Stimulated activated CD8-positive, alpha-beta memory T cell treated with anti-CD3 and anti-CD28 coated beads, Interleukin-4, amount 100 ng/mL, for 4 hours (primary cell): Measurements from ENCODE around the gene NMT2.

Experiments
- DNase-seq, 2 donors: peaks; one replicate each; pipeline ENCODE4 v3.0.0-alpha.2; 2020; ENCODE audit warnings: low read depth in 2 of 2, low spot score in 1 of 2

NMT2 gene

GRCh38 chr10:15182540-15183207 is 14.2 kb upstream of the NMT2 start:
- DNase-seq = no peak

DNA sequence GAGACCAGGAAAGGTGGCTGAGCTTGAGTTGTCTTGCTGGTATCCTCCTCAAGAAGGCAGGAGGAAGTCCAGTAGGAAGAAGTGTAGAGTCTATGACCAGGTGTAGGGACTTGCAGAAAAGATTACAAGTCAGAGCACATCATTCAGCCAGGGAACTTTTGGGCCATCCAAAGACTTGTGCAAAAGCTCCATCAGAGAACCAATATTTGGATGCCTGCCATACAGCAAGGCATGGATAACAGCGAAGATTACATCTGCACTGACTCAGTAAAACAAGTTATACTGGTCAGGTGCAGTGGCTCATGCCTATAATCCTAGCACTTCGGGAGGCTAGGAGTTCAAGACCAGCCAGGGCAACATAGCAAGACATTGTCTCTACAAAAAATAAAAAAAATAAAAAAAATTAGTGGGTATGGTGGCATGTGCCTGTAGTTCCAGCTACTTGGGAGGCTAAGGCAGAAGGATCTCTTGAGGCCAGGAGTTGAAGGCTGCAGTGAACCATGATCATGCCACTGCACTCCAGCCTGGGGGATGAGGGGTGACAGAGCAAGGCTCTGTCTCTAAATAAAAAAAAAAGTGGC is 13.2 kb upstream of the NMT2 start:
- no peak for DNase-seq

GRCh38 chr10:15180736-15181135 is 12.2 kb upstream of the NMT2 start:
- DNase-seq = no peak

DNA sequence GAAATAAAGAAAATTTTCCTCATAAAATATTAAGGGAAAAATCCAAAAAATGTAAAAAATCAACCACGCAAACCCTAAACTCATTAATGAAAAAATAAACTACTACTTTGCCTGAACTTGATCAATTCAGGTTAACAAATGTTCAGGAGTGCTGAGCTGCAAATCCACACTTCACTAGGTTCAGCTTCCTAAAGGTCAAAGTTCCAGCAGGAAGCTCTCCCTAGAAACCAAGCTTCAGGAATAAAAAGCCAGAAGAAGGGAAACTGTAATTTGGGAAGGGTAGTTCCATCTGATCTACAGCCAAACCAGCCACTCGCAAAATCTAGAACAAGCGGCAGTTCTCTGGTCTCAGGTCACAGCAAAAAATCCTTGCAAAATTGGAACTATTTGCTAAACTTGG is 7.8 kb upstream of the NMT2 start:
- DNase-seq = no peak

- no peak for DNase-seq
These were observed 7.1 kb upstream of the NMT2 start for GRCh38 chr10:15175587-15175986.

- DNase-seq = no peak
These were observed 3.9 kb upstream of the NMT2 start for GRCh38 chr10:15172306-15172840.

DNA sequence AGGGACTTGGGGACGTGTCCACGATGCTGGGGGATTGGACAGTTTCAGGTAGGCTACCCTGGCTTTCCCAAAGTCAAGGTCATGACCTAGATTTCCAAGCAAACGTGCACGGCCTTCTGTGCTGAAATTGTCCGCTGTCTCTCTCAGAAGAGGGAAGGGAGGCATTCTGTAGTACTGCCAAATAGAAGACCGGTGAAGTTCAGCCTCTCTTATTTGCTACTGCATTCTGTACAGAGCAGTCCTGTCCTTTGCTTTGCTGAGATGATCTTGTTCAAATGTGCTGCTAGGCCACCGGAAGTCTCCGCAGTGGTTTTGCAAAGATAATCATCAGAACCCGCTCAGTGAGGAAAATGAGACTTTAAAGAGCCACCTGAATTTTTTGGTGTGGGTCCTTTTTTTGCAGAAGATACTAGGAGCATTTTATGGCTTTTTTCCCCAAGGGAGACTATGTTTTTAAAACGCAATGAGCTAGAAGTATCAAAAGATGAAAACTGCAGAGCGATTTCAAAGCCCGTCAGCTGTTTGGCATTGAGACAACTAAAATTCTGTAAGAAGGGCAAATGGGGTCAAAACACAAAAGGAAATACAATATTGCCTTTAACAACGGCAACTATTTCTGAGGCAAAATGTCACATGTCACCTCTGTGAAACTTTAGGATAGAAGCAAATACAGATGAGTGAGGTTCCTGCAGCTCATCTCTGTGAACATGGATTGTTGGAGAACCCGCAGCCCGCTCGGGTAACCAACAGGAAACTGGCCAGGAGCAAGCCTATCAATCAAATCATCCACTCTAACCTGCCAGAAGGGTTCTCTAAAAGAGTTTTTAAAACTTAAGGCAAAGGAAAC is 1.3 kb upstream of the NMT2 start:
- DNase-seq = peak in 1 of 2 donors; percentile 27

GRCh38 chr10:15168786-15169554 is 477 bp upstream of the NMT2 start:
- peak; percentile 93 to 96 for DNase-seq

GRCh38 chr10:15167411-15168290 is 842 bp downstream of the NMT2 start:
- no peak for DNase-seq

- DNase-seq = no peak
These were observed 2.2 kb downstream of the NMT2 start for GRCh38 chr10:15166325-15166724.

DNA sequence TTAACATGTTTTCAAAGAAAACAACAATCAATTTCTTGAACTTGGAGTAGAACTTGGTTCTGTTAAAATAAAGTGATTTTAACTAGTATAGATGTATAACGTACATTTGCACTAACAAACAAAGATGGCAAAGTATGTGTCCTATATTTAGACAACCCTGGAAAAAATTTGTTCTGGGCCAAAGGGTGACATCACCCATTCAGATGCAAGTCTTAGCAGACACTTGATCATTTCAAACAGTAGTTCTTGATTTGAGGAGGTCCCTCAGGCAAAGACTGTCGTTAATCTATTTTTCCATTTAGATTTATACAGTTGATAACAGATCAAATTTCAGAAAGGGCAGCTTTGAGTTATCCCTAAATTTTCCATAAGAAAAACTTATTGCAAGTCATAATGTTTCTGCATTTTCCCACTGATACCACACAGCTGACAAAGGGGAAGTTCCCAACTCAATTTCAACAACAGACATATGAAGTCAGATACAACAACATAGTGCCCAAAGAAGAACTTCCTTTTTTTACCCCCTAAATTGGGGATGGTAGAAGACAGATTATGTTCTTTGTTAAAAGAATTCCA is 5.2 kb downstream of the NMT2 start:
- no peak for DNase-seq

GRCh38 chr10:15158972-15159371 is 9.5 kb downstream of the NMT2 start:
- no peak for DNase-seq

DNA sequence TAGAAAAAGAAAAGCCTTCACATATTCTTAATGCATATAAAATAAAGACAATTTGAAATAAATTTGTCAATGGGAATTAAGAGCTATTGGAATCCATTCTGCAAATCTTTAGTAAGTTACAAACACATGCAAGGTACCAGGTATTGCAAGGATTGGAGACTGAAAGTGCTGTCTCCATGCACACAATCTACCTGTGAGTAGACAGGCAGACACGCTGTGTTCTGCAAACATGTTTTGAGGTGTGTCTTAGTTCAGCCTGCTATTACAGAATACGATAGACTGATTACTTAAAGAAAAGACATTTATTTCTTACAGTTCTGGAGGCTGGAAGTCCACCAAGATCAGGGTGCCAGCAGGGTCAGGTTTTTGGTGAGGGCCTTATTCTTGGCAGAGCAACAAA is 10.0 kb downstream of the NMT2 start:
- no peak for DNase-seq

DNA sequence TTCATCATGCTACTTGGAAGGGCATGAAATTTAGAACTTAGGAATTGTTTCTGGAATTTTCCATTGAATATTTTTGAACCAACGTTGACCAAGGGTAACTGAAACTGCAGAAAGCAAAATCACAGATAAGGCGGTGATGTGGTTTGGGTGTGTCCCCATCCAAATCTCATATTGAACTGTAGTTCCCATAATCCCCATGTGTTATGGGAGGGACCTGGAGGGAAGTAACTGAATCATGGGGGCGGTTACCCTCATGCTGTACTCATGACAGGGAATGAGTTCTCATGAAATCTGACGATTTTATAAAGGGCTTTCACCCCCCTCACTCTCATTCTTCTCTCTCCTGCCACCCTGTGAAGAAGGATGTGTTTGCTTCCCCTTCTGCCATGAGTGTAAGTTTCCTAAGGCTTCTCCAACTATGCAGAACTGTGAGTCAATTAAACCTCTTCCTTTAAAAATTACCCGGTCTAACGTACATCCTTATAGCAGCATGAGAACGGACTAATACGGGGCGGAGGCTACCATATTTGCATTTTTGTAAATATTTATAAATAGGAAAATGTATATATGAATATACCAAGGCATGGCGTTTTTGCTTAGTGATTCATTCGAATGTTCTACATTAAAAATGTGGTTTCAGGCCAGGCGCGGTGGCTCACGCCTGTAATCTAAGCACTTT is 12.4 kb downstream of the NMT2 start:
- no peak for DNase-seq

DNA sequence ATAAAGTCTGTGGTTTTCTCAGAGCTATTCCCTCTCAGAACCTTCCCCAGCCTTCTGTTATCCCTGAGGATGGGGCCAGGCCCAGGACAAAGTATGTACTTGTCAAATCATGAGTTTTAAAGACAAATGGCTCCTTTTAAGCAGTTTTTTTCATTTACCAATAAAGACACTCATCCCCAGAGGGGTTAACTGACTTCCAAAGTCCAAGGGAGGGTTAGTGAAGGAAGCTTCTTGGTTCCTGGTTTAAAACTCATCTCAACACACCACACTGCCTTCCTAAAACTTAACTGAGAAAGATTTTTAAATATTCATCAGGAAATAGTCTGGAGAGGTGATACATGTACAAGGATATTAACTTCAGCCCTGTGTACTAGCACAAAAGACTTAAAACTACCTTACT is 15.9 kb downstream of the NMT2 start:
- no peak for DNase-seq

GRCh38 chr10:15150563-15150962 is 17.9 kb downstream of the NMT2 start:
- DNase-seq = no peak

- no peak for DNase-seq
These were observed 19.3 kb downstream of the NMT2 start for GRCh38 chr10:15149042-15149771.

GRCh38 chr10:15147594-15148392 is 20.7 kb downstream of the NMT2 start:
- DNase-seq = no peak
